Measurements from ENCODE around the gene KRTAP9-1. TPM values are rescaled to one million over a fixed set of nuclear protein-coding genes. Genes with fewer than 3 reads are reported as not detected.
"Not testable (repeated sequence)": the region's sequence is repeated elsewhere in the genome, so short reads cannot be mapped to it uniquely, and the experiment has no call there.

Gene KRTAP9-1
- total and polyA plus RNA-seq, 2 of the 13 experiments (the other 11 are each of a cell fraction or from before 2014, with no cell fraction given), result not detected

GRCh38 chr17:41231731-41232130 is 42.0 kb downstream of the KRTAP9-1 start:
- Histone ChIP-seq H2AFZ (ENCODE audit: low read length) (no peak overlapping the region), H3K4me3 (replicated peaks in 1 of 3; ENCODE audit: insufficient read depth in 1 of 3, low read depth in 2 of 3, low read length in 3 of 3) (no peak overlapping the region), H3K9ac (ENCODE audit: insufficient read depth, low read depth, low read length) (no peak overlapping the region), H3K79me2 (ENCODE audit: insufficient read depth, low read length) (no peaks in the 10 kb centered on the region), H3K36me3 (replicated peaks in 1 of 2; ENCODE audit: control insufficient read depth in 1 of 2, insufficient read depth in 2 of 2, low read length in 2 of 2) (no peaks in the 10 kb centered on the region), H4K20me1 (ENCODE audit: insufficient read depth, low read length) (no peaks in the 10 kb centered on the region), H3K4me2 (ENCODE audit: low read depth, low read length) (no peak overlapping the region), H3K27me3 (ENCODE audit: control insufficient read depth in 1 of 2, insufficient read depth in 2 of 2, low read length in 2 of 2) (peaks cover 0 to 5% of the 10 kb centered on the region in 2 experiments; a peak in 1 of 5 replicates), H3K9me3 (ENCODE audit: low read length) (no peaks in the 10 kb centered on the region), H3K27ac (ENCODE audit: extremely low read length, insufficient read depth, low read length) (no peak overlapping the region), H3K4me1 (ENCODE audit: insufficient read depth, low read length) (no peaks in the 10 kb centered on the region)
- no TSS peak for BruUV-seq (replicated peaks)
- 11% methylated on average over 6 of the region's 6 CpGs for WGBS (ENCODE audit: low lambda C conversion rate)
- TF ChIP-seq ZNF33A (CRISPR knock-in tag; IDR thresholded peaks at IDR 0.05; ENCODE audit: borderline replicate concordance), result no peak
- no peak for TF ChIP-seq RAD21 (CRISPR knock-in tag; IDR thresholded peaks at IDR 0.05)
- TF ChIP-seq ZNF672 (CRISPR knock-in tag; IDR thresholded peaks at IDR 0.05), result no peak
- no peak for TF ChIP-seq ZNF644 (CRISPR knock-in tag; IDR thresholded peaks at IDR 0.05; ENCODE audit: low read depth)
- TF ChIP-seq ZNF784 (CRISPR knock-in tag; IDR thresholded peaks at IDR 0.05; ENCODE audit: borderline replicate concordance), result no peak
- no peak for TF ChIP-seq AKNA (CRISPR knock-in tag; IDR thresholded peaks at IDR 0.05; ENCODE audit: borderline replicate concordance)
- no peak for TF ChIP-seq XRCC5 (optimal IDR thresholded peaks at IDR 0.05; ENCODE audit: low read length)
- no peak for TF ChIP-seq KAT8 (CRISPR knock-in tag; IDR thresholded peaks at IDR 0.05)
- TF ChIP-seq HOXD1 (CRISPR knock-in tag; IDR thresholded peaks at IDR 0.05), result no peak
- TF ChIP-seq SMAD9 (CRISPR knock-in tag; IDR thresholded peaks at IDR 0.05), result no peak
- no peak for TF ChIP-seq TBL1XR1 (IDR thresholded peaks at IDR 0.05; ENCODE audit: borderline replicate concordance, low read length, partially characterized antibody)
- TF ChIP-seq NCOA1 (CRISPR knock-in tag; IDR thresholded peaks at IDR 0.05), result no peak
- no peak for TF ChIP-seq MATR3 (CRISPR knock-in tag; IDR thresholded peaks at IDR 0.05)
- TF ChIP-seq SIN3B (IDR thresholded peaks at IDR 0.05; ENCODE audit: low read length), result no peak
- ATAC-seq, result no peak
- in situ Hi-C loops (cut with HindIII; ENCODE audit: extremely low pct_ligation_motif_present, low pct_unique_long_range_greater_than_20kb) (no loop called here), intact Hi-C loops (cut with micrococcal nuclease; ENCODE audit: unreplicated experiment) (no loop called here)
- ChIA-PET CTCF (ENCODE audit: low intra/inter-chr PET ratio, low total read pairs) (no interaction called here), POLR2A (no interaction called here)
- no peak for FAIRE-seq
- no peak for DNase-seq (ENCODE audit: low spot score)

- H3K4me3 ChIP-seq (replicated peaks in 1 of 3; ENCODE audit: insufficient read depth in 1 of 3, low read depth in 2 of 3, low read length in 3 of 3); DNase-seq (ENCODE audit: low spot score); H3K27ac ChIP-seq (ENCODE audit: extremely low read length, insufficient read depth, low read length); CTCF ChIA-PET (ENCODE audit: low intra/inter-chr PET ratio, low total read pairs); BruUV-seq (replicated peaks); H3K9me3 ChIP-seq (ENCODE audit: low read length); POLR2A ChIA-PET; H3K36me3 ChIP-seq (replicated peaks in 1 of 2; ENCODE audit: control insufficient read depth in 1 of 2, insufficient read depth in 2 of 2, low read length in 2 of 2); ATAC-seq; H3K79me2 ChIP-seq (ENCODE audit: insufficient read depth, low read length); FAIRE-seq; H3K4me2 ChIP-seq (ENCODE audit: low read depth, low read length); H3K27me3 ChIP-seq (ENCODE audit: control insufficient read depth in 1 of 2, insufficient read depth in 2 of 2, low read length in 2 of 2); H3K4me1 ChIP-seq (ENCODE audit: insufficient read depth, low read length); H3K9ac ChIP-seq (ENCODE audit: insufficient read depth, low read depth, low read length); H2AFZ ChIP-seq (ENCODE audit: low read length); intact Hi-C loops (cut with micrococcal nuclease; ENCODE audit: unreplicated experiment); H4K20me1 ChIP-seq (ENCODE audit: insufficient read depth, low read length); in situ Hi-C loops (cut with HindIII; ENCODE audit: extremely low pct_ligation_motif_present, low pct_unique_long_range_greater_than_20kb): not testable (repeated sequence)
- no CpG with 5 or more reads among the region's 1 CpG for WGBS (ENCODE audit: low lambda C conversion rate)
Observed at GRCh38 chr17:41232399-41233105, 42.9 kb downstream of the KRTAP9-1 start, which contains the start of gene KRTAP9-3. Gene KRTAP9-3, plus strand, starts transcription at chr17:41232449. Its CDS starts 53 bp downstream, at chr17:41232502.
